ENCODE data around the gene FYB1.

FYB1 gene

DNA sequence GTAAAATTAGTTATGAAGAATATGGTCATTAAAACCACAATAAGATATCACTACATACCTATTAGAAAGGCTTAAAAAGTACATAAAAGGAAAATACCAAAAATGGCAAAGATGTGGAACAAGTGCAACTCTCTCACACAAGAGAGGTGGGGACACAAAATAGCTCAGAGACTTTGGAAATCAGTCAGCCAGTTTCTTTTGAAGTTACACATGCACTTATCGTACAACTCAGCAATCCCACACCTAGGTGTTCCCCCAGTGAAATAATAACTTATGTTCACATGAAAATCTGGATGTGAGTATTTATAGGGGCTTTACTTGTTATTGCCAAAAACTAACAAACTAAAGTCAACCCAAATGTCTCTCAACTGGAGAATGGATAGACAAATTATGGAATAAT lies 135.4 kb downstream of the FYB1 start:
- no peak for DNase-seq (ENCODE audit: low read depth)
- TF ChIP-seq, protein P1, sequence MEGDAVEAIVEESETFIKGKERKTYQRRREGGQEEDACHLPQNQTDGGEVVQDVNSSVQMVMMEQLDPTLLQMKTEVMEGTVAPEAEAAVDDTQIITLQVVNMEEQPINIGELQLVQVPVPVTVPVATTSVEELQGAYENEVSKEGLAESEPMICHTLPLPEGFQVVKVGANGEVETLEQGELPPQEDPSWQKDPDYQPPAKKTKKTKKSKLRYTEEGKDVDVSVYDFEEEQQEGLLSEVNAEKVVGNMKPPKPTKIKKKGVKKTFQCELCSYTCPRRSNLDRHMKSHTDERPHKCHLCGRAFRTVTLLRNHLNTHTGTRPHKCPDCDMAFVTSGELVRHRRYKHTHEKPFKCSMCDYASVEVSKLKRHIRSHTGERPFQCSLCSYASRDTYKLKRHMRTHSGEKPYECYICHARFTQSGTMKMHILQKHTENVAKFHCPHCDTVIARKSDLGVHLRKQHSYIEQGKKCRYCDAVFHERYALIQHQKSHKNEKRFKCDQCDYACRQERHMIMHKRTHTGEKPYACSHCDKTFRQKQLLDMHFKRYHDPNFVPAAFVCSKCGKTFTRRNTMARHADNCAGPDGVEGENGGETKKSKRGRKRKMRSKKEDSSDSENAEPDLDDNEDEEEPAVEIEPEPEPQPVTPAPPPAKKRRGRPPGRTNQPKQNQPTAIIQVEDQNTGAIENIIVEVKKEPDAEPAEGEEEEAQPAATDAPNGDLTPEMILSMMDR (conservative IDR thresholded peaks at IDR 0.05; ENCODE audit: low read depth, low read length): no peak
- H3K4me3 ChIP-seq (ENCODE audit: low read length): no peak overlapping the region

- no peak overlapping the region for H3K4me3 ChIP-seq (ENCODE audit: low read length)
- DNase-seq (ENCODE audit: low read depth): no peak
- TF ChIP-seq, protein P1 (conservative IDR thresholded peaks at IDR 0.05; ENCODE audit: low read depth, low read length): no peak
Measured at GRCh38 chr5:39082995-39083394, 136.4 kb downstream of the FYB1 start.

- H3K4me3 ChIP-seq (ENCODE audit: low read length): no peak overlapping the region
- TF ChIP-seq, protein P1 (conservative IDR thresholded peaks at IDR 0.05; ENCODE audit: low read depth, low read length): peak; percentile 84
- DNase-seq (ENCODE audit: low read depth): peak; percentile 39
Measured at GRCh38 chr5:39080597-39081204, 138.7 kb downstream of the FYB1 start.

GRCh38 chr5:39080168-39080567 lies 139.2 kb downstream of the FYB1 start:
- no peak for DNase-seq (ENCODE audit: low read depth)
- TF ChIP-seq, protein P1 (conservative IDR thresholded peaks at IDR 0.05; ENCODE audit: low read depth, low read length): no peak
- no peak overlapping the region for H3K4me3 ChIP-seq (ENCODE audit: low read length)

DNA sequence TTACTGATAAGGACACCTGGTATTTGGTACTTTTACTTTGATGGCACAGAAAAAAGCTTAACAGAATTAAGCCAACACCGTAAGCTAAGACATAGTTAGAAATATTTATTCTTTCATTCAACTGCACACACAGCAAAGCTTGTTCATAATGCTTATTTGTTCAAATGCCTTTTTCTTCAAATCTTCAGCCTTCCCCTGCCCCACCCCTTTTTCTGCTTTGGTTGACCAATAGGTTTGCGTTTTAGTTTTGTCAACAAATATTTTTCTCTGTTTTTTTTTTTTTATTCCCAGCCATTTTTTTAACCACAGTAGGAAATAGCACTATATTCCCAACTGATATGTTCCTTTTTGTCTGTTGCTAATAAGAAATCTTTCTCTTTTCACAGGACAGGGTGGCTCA lies 140.2 kb downstream of the FYB1 start:
- TF ChIP-seq, protein P1 (conservative IDR thresholded peaks at IDR 0.05; ENCODE audit: low read depth, low read length): no peak
- no peak for DNase-seq (ENCODE audit: low read depth)
- no peak overlapping the region for H3K4me3 ChIP-seq (ENCODE audit: low read length)

DNA sequence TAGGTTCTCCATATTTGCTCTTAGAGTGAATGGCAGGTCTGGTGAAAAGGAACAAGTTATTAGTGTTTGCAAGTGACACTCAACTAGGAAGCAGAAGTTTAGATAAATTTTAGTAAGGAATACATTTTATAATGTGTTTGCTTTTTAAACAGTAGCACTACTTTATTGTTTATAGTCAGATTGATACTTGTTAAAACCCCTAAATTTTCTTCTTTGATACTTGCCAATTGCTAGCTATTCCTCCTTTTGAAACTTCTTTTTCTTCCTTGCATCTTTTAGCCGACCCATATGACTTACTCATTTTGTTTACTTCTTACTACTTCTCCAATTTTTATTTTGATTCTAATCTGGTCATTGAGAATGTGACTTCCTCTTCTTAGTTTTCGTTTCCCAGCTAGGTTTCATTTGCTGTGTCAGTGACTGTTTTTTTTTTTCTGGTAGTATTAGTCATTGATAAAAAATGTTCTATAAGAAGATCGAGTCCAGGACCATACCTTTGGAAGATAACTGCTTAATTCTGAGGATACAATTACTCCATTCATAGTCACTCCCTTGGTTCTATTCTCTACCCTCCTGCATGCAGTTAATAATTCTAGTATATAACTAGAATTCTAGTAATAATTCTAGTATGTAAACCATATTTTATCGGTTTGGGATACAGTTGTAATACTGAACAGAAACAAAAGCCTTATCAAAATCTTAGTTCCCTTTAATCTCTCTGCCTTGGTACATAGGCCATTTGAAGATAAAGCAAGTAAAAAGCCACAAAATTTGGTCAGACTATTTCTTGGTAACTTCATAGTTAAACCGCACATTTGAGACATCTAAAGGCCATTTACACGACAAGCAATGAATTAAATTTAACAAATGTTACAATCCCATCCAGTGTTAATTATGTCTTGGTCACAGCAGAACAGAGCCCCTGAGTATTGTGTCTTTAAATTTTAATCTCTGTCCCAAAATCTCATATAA lies 142.3 kb downstream of the FYB1 start:
- H3K4me3 ChIP-seq (ENCODE audit: low read length): no peak overlapping the region
- TF ChIP-seq, protein P1 (conservative IDR thresholded peaks at IDR 0.05; ENCODE audit: low read depth, low read length): no peak

More for the DNA sequence above, 142.3 kb downstream of the FYB1 start:
- no peak for DNase-seq (ENCODE audit: low read depth)

Measured in retinal pigment epithelial cell (primary cell).